IPS-18c (cell line): ENCODE measurements around the gene TLE1.

ENCODE experiments used
- H3K4me3 ChIP-seq: 2 replicates; pipeline ENCODE4 v1.7.0; 2013; ENCODE audit warnings: low read depth, mild to moderate bottlenecking, low read length, moderate library complexity; ENCODE audit not compliant: insufficient read depth
- H3K9me3 ChIP-seq: one replicate; pipeline ENCODE4 v1.6.1; 2013; ENCODE audit warnings: mild to moderate bottlenecking, low read length, moderate library complexity; ENCODE audit not compliant: control insufficient read depth, insufficient read depth

Gene TLE1

GRCh38 chr9:81581986-81582385 is 107.4 kb downstream of the TLE1 start:
- Histone ChIP-seq H3K4me3 (no peak overlapping the region), H3K9me3 (no peaks in the 10 kb centered on the region)

- Histone ChIP-seq H3K9me3 (no peaks in the 10 kb centered on the region), H3K4me3 (no peak overlapping the region)
Observed at GRCh38 chr9:81579381-81579780, 110.0 kb downstream of the TLE1 start.

DNA sequence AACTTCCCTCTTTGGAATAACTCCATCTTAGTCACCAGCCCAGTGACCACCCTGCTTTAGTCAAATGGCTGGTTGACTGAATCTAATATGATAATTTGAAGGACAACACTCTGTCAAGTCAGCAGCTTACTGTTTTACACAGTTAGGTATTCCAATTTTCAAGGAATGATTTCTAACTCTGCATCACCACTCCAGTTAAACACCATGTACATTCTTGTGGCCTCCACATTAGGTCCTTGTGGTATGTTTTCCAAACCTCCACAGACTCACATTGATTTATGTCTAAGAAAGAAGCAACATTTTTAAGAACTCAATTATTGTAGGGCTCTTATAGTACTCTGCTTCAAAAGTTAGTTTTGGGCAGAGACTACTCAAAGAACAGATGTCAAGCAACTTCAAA is 110.7 kb downstream of the TLE1 start:
- H3K9me3 ChIP-seq: no peaks in the 10 kb centered on the region
- H3K4me3 ChIP-seq: no peak overlapping the region

DNA sequence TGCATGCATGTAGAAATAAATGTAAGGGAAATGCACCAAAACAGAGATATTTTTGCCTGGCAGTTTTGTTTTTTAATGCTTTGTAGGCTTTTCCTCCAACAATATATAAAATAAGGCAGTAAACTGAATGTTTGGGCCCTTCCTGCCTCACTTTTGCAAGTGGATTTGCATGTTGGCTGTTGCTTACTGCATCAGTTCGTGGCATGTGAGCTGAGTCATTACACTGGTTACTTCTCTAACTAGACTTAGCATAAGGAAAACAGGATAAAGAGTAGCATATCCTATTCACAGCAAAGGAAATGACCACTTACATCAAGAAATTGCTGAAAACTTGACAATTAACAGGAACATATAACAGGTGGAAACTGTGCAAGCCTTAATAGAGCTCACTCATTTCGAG is 113.4 kb downstream of the TLE1 start:
- Histone ChIP-seq H3K4me3 (no peak overlapping the region), H3K9me3 (no peaks in the 10 kb centered on the region)

- Histone ChIP-seq H3K4me3 (no peak overlapping the region), H3K9me3 (no peaks in the 10 kb centered on the region)
Observed at GRCh38 chr9:81574405-81574804, 114.9 kb downstream of the TLE1 start.

- no peaks in the 10 kb centered on the region for H3K9me3 ChIP-seq
- H3K4me3 ChIP-seq: no peak overlapping the region
Observed at GRCh38 chr9:81573415-81574321, 115.7 kb downstream of the TLE1 start.

GRCh38 chr9:81570083-81570482 is 119.3 kb downstream of the TLE1 start:
- Histone ChIP-seq H3K4me3 (no peak overlapping the region), H3K9me3 (no peaks in the 10 kb centered on the region)

- Histone ChIP-seq H3K4me3 (no peak overlapping the region), H3K9me3 (no peaks in the 10 kb centered on the region)
Observed at GRCh38 chr9:81566074-81566698, 123.2 kb downstream of the TLE1 start.

GRCh38 chr9:81565609-81566008 is 123.7 kb downstream of the TLE1 start:
- H3K4me3 ChIP-seq: no peak overlapping the region
- H3K9me3 ChIP-seq: no peaks in the 10 kb centered on the region

- Histone ChIP-seq H3K9me3 (no peaks in the 10 kb centered on the region), H3K4me3 (no peak overlapping the region)
Observed at GRCh38 chr9:81565144-81565543, 124.2 kb downstream of the TLE1 start.

- Histone ChIP-seq H3K9me3 (no peaks in the 10 kb centered on the region), H3K4me3 (no peak overlapping the region)
Observed at GRCh38 chr9:81564632-81565031, 124.7 kb downstream of the TLE1 start.

GRCh38 chr9:81563739-81564138 is 125.6 kb downstream of the TLE1 start:
- H3K4me3 ChIP-seq: no peak overlapping the region
- H3K9me3 ChIP-seq: no peaks in the 10 kb centered on the region

GRCh38 chr9:81563020-81563407 is 126.3 kb downstream of the TLE1 start:
- Histone ChIP-seq H3K9me3 (no peaks in the 10 kb centered on the region), H3K4me3 (no peak overlapping the region)

DNA sequence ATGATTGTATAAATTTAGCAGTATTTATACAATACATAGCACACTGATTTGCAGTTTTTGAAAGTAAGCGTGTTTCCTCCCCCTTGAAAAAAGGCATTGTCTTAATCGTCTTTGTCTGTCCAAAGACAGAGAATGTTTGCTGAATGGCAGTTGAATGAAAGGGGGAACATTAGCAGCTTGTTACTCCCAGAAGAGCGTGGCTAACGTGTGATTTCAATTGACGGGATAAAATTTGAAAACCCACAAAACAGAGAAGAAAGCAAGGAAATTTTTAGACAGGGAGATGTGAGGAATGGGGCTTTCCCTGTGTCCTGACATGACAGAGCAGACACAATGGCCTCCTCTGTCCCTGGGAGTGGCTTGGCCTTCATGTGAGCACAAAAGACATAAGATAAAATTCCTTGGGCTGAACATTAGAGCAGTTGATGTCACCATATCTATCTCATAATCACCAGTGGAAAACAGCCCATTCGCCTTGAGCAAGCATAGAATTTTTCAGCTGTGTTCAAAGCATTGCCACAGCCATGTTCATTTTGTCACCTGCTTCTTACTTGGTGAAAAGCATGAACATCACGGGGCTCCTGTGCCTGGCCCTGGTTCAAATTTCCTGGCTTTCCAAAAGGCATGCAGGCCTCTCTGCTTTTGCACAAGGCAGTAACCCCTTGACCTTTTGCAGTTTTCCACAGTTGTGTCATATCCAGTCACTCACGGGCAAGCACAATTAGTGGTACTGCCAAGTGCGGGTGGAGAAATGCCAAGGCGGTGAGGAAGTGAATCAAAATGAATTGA is 126.9 kb downstream of the TLE1 start:
- no peak overlapping the region for H3K4me3 ChIP-seq

DNA sequence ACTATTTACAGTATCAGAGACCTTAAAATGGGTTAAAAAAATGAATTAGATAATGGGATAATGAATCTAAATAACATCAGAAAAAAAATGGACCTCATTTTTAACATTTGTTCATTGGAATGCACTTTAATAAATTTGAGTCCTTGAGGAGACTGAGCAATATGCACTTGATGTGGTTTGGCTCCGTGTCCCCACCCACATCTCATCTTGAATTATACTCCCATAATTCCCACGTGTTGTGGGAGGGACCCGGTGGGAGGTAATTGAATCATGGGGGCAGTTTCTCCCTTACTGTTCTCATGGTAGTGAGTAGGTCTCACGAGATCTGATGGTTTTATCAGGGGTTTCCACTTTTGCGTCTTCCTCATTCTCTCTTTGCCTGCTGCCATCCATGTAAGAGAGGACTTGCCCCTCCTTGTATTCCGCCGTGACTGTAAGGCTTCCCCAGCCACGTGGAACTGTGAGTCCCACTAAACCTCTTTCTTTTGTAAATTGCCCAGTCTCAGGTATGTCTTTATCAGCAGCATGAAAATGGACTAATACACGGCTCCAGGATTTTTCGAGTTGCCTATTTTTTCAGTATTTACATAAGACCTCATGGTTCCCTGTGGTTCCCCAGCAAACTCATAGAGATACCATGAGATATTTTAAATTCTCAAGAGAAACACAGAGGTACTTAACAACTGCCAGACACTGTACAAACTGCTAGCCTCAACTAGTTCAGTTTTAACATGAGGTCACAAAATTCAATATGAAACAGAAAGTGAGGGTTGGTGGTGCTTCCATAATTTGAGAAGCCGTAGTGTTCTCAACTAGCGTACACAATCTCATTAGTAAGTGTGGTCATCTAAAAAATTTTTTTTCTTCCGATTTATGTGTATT is 128.3 kb downstream of the TLE1 start:
- H3K4me3 ChIP-seq: no peak overlapping the region

More for the DNA sequence above, 126.9 kb downstream of the TLE1 start:
- H3K9me3 ChIP-seq: no peaks in the 10 kb centered on the region

GRCh38 chr9:81559709-81560108 is 129.6 kb downstream of the TLE1 start:
- no peak overlapping the region for H3K4me3 ChIP-seq
- H3K9me3 ChIP-seq: no peaks in the 10 kb centered on the region

More for the DNA sequence above, 128.3 kb downstream of the TLE1 start:
- no peaks in the 10 kb centered on the region for H3K9me3 ChIP-seq

DNA sequence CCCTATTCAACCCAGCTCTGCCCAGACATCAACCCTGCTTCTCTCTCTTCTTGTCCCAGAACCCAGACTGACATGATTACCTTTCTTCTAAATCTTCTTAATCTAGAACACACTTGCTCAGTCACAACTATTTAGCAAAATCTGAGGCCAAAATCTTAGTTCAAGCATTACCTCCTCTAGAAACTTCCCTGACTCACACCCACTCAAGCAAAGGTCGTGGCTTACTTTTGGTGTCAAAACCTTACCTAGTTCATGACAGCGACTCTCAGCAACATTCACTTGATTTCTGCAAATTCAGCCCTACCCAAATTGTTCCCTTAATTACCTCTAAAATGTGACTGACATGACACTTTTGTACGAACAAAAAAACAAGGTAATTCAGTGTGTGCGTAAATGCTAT is 130.2 kb downstream of the TLE1 start:
- no peak overlapping the region for H3K4me3 ChIP-seq

More for the DNA sequence above, 130.2 kb downstream of the TLE1 start:
- no peaks in the 10 kb centered on the region for H3K9me3 ChIP-seq
